ENCODE results near the gene SUN3.
A peak's percentile ranks its signal among the peaks of the same experiment; 100 is the strongest.

The SUN3 gene

GRCh38 chr7:48042636-48043035, 13.7 kb upstream of the SUN3 start:
- no peak for DNase-seq (ENCODE audit: low spot score)
- TF ChIP-seq CTCF (IDR thresholded peaks at IDR 0.05; ENCODE audit: extremely low read depth, missing control alignments): no peak

GRCh38 chr7:48042216-48042615, 13.3 kb upstream of the SUN3 start:
- no peak for DNase-seq (ENCODE audit: low spot score)
- no peak for TF ChIP-seq CTCF (IDR thresholded peaks at IDR 0.05; ENCODE audit: extremely low read depth, missing control alignments)

GRCh38 chr7:48041653-48041970, 12.7 kb upstream of the SUN3 start:
- TF ChIP-seq CTCF (IDR thresholded peaks at IDR 0.05; ENCODE audit: extremely low read depth, missing control alignments): no peak
- no peak for DNase-seq (ENCODE audit: low spot score)

- DNase-seq (ENCODE audit: low spot score): no peak
- no peak for TF ChIP-seq CTCF (IDR thresholded peaks at IDR 0.05; ENCODE audit: extremely low read depth, missing control alignments)
These were observed 12.2 kb upstream of the SUN3 start for GRCh38 chr7:48040944-48041652.

GRCh38 chr7:48038815-48039506, 10.1 kb upstream of the SUN3 start:
- no peak for DNase-seq (ENCODE audit: low spot score)
- TF ChIP-seq CTCF (IDR thresholded peaks at IDR 0.05; ENCODE audit: extremely low read depth, missing control alignments): no peak

GRCh38 chr7:48035967-48036478, 7.1 kb upstream of the SUN3 start:
- TF ChIP-seq CTCF (IDR thresholded peaks at IDR 0.05; ENCODE audit: extremely low read depth, missing control alignments): no peak
- no peak for DNase-seq (ENCODE audit: low spot score)

GRCh38 chr7:48035301-48035966, 6.5 kb upstream of the SUN3 start, which contains the start of gene C7orf57:
Gene C7orf57, plus strand, starts transcription at chr7:48035543. Its CDS starts 766 bp downstream, at chr7:48036309.
- DNase-seq (ENCODE audit: low spot score): peak; percentile 92
- TF ChIP-seq CTCF (IDR thresholded peaks at IDR 0.05; ENCODE audit: extremely low read depth, missing control alignments): peak; percentile 32

Data from GM20000 (cell line).